ENCODE results near the gene VSTM2A. TPM values are rescaled to one million over a fixed set of nuclear protein-coding genes. Genes with fewer than 3 reads are reported as not detected.

The VSTM2A gene
- total RNA-seq: not detected in 2 replicates

DNA sequence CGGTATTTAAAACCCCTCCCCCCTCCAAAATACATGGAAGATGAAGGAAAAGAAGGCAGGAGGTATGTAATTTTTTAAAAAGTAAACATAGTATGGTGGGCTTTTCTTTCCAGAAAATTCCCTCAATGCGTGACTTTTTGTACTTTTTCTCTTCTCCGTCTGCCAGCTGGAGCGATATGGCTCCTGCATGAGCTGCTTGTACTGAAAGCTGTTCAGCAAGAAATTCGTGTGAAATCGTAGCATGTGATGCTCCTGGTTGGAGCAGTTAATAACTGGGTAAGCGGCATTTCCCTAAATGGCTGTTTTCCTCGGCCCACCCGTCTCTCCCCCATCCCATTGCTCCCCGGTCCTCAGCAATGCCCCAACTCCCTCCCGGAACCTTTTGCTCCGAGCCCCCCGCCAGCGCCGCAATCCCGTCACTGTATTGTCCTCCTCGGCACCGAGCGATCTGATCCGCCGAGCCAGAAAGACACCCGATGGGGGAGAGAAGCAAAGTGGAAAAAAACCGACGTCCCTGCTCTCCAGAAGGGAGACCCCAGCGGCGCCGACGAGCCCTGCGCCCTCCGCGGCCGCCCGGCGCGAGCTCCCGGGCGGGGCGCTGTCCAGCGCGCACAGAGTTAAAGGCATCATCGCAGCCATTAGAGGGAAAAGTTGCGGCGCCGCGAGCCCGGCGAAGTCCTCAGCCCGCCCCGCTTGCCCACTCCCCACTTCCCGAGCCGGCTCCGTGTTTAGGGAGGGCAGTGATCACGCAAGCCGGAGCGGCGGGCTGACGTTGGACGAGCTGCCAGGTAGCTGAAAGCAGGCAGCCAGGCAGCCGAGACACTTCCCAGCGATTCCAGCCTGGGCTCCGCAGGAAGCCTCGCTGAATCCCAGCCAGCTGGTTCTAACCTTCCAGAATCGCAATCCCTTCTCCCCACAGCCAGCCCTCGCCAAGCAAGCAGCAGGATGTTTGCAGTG is at the start of gene VSTM2A:
TSS of gene VSTM2A (plus strand) at position 707 of the 957 bp plus-strand sequence. CDS start 356 bp downstream, outside the sequence.

Other genes with a start within 250 kb of the VSTM2A start
- 296 and 1,191 TPM in 2 replicates for gene SEC61G, start 216.8 kb downstream of the VSTM2A start, total RNA-seq

Measured in smooth muscle cell of the umbilical artery (primary cell).